ENCODE results near the gene URB2. TPM values are rescaled to one million over a fixed set of nuclear protein-coding genes. Genes with fewer than 3 reads are reported as not detected.
"Not testable (repeated sequence)": the region's sequence is repeated elsewhere in the genome, so short reads cannot be mapped to it uniquely, and the experiment has no call there.

Gene URB2
- total RNA-seq, 4 donors from 2014 or later, result 8.5 to 60.2 (median 17.1) TPM

- ATAC-seq (ENCODE audit: low FRiP score), result no peak
- no peak for TF ChIP-seq CTCF (IDR thresholded peaks at IDR 0.05)
- no peak for DNase-seq (ENCODE audit: low spot score)
Observed at GRCh38 chr1:229704157-229704556, 78.1 kb downstream of the URB2 start.

GRCh38 chr1:229705152-229705551 is 79.1 kb downstream of the URB2 start:
- ATAC-seq (ENCODE audit: low FRiP score); DNase-seq (ENCODE audit: low spot score): not testable (repeated sequence)

GRCh38 chr1:229707127-229707526 is 81.1 kb downstream of the URB2 start:
- DNase-seq (ENCODE audit: low spot score); ATAC-seq (ENCODE audit: low FRiP score): not testable (repeated sequence)

- no peak for TF ChIP-seq CTCF (IDR thresholded peaks at IDR 0.05)
Observed at GRCh38 chr1:229709500-229710013, 83.5 kb downstream of the URB2 start.

More at GRCh38 chr1:229709500-229710013, 83.5 kb downstream of the URB2 start:
- DNase-seq (ENCODE audit: low spot score) (no peak), ATAC-seq (ENCODE audit: low FRiP score) (no peak)

Other genes with a start within 250 kb of the URB2 start
- under 1 TPM in 1 of 4 donors, not detected in 3; 0.56 TPM for gene ACTA1, start 192.2 kb upstream of the URB2 start, total RNA-seq
- 10 to 100 TPM; 18.6 to 40.5 (median 24.6) TPM for gene NUP133, start 117.9 kb upstream of the URB2 start, total RNA-seq
- gene ABCB10, start 67.5 kb upstream of the URB2 start, total RNA-seq, result 10 to 100 TPM; 10.1 to 17.8 (median 14.3) TPM
- 10 to 100 TPM; 18.6 to 27.4 (median 20.5) TPM for gene TAF5L, start 125 bp upstream of the URB2 start, total RNA-seq

Data from omental fat pad (tissue), 4 donors.